ENCODE measurements around the gene CHRNB4. TPM values are rescaled to one million over a fixed set of nuclear protein-coding genes. Genes with fewer than 3 reads are reported as not detected.

Gene CHRNB4
- total and polyA plus RNA-seq, 2 of the 8 experiments (the other 6 are each of a cell fraction or from before 2014, with no cell fraction given), result 2.4 to 4.5 TPM

- no peak overlapping the region for H2BK20ac ChIP-seq (ENCODE audit: low read length)
- H2AFZ ChIP-seq (ENCODE audit: low read length), result no peak overlapping the region
- H3K4me1 ChIP-seq (replicated peaks in 1 of 4; ENCODE audit: control insufficient read depth in 3 of 4, insufficient read depth in 4 of 4, low read length in 3 of 4), result no peaks in the 10 kb centered on the region
- H3K27ac ChIP-seq (ENCODE audit: low read depth, low read length), result no peak overlapping the region
- H3K23me2 ChIP-seq (ENCODE audit: low read depth, low read length), result no peaks in the 10 kb centered on the region
- no peak overlapping the region for H2BK120ac ChIP-seq (replicated peaks; ENCODE audit: low read depth, low read length)
- H3K27me3 ChIP-seq (replicated peaks in 1 of 4; ENCODE audit: control insufficient read depth in 3 of 4, extremely low read depth in 1 of 4, insufficient read depth in 3 of 4, low read length in 3 of 4), result no peaks in the 10 kb centered on the region
- 89% methylated on average over 1 of the region's 1 CpG; no CpG with 5 or more reads in 1 of the 2 experiments for WGBS, 2 experiments (ENCODE audit: extremely low coverage in 1 of 2, insufficient coverage in 1 of 2, insufficient read length in 1 of 2, insufficient replicate concordance in 2 of 2, low coverage in 1 of 2, low lambda C conversion rate in 2 of 2, missing lambda C conversion rate in 1 of 2)
- no peaks in the 10 kb centered on the region for H3K79me2 ChIP-seq (ENCODE audit: control insufficient read depth in 1 of 2, insufficient read depth in 2 of 2, low read length in 2 of 2)
- peaks cover 0 to 12% (median 2%) of the 10 kb centered on the region in 4 experiments; a peak in 3 of 8 replicates for H3K36me3 ChIP-seq (ENCODE audit: control insufficient read depth in 2 of 4, insufficient read depth in 4 of 4, low read length in 3 of 4)
- H3K9ac ChIP-seq (replicated peaks in 1 of 4; ENCODE audit: extremely low read depth in 1 of 4, low read depth in 3 of 4, low read length in 3 of 4), result no peak overlapping the region
- H4K8ac ChIP-seq (ENCODE audit: extremely low read depth, insufficient read depth, low read length), result no peak overlapping the region
- H3K4me3 ChIP-seq (ENCODE audit: extremely low read depth in 1 of 4, insufficient read depth in 2 of 4, low read depth in 3 of 4, low read length in 4 of 4), result no peak overlapping the region
- H3K4me2 ChIP-seq (ENCODE audit: insufficient read depth in 1 of 2, low read depth in 2 of 2, low read length in 2 of 2), result no peak overlapping the region
- DNase-seq (ENCODE audit: low read depth in 1 of 2, low spot score in 2 of 2), result no peak
- H2AK5ac ChIP-seq (ENCODE audit: low read depth, low read length), result no peak overlapping the region
- no peak overlapping the region for H4K91ac ChIP-seq (replicated peaks; ENCODE audit: insufficient read length, low read length)
- H3K9me3 ChIP-seq (ENCODE audit: insufficient read depth in 2 of 2, low read depth in 1 of 2, low read length in 1 of 2), result no peaks in the 10 kb centered on the region
- POLR2A ChIA-PET (ENCODE audit: partially characterized antibody), result no interaction called here
- H2BK5ac ChIP-seq (ENCODE audit: low read depth, low read length), result no peak overlapping the region
- H3K18ac ChIP-seq (ENCODE audit: extremely low read depth, low read length), result no peak overlapping the region
- H4K20me1 ChIP-seq (replicated peaks in 1 of 2; ENCODE audit: control insufficient read depth in 1 of 2, insufficient read depth in 2 of 2, low read length in 2 of 2), result no peaks in the 10 kb centered on the region
- no peak overlapping the region for H3K4ac ChIP-seq (replicated peaks; ENCODE audit: insufficient read length, low read depth, low read length)
- no peak overlapping the region for H2BK15ac ChIP-seq (ENCODE audit: low read length)
- FAIRE-seq, result no peak
- H2BK12ac ChIP-seq (ENCODE audit: low read depth, low read length), result no peak overlapping the region
- H4K5ac ChIP-seq (ENCODE audit: insufficient read length, low read depth, low read length), result no peak overlapping the region
- H3K23ac ChIP-seq (ENCODE audit: insufficient read length), result no peak overlapping the region
- CTCF ChIA-PET (ENCODE audit: partially characterized antibody), result interaction anchor here (1.0 to 1.9 kb wide), 3 partner anchors 21 to 153 kb away, joined by 3 to 5 read pairs (median 3); no protein-coding TSS in a partner anchor
- no peak overlapping the region for H3K14ac ChIP-seq (ENCODE audit: insufficient read length)
- H3K79me1 ChIP-seq (ENCODE audit: low read depth, low read length), result no peaks in the 10 kb centered on the region
- no peak overlapping the region for H3K56ac ChIP-seq (replicated peaks; ENCODE audit: insufficient read length, low read depth, low read length)
- TF ChIP-seq EGR1 (IDR thresholded peaks at IDR 0.05; ENCODE audit: borderline replicate concordance, low read depth, low read length) (no peak), BACH1 (IDR thresholded peaks at IDR 0.05; ENCODE audit: low read length) (no peak), ASH2L (IDR thresholded peaks at IDR 0.05; ENCODE audit: low read length) (no peak), CTCF (IDR thresholded peaks at IDR 0.05; ENCODE audit: control extremely low read depth in 1 of 3, insufficient read depth in 1 of 3, low read depth in 1 of 3, low read length in 3 of 3) (no peak), SIX5 (IDR thresholded peaks at IDR 0.05; ENCODE audit: low read depth, low read length) (no peak), TEAD4 (IDR thresholded peaks at IDR 0.05; ENCODE audit: low read depth, low read length) (no peak), SIN3A (conservative IDR thresholded peaks at IDR 0.05 in 1 of 2, IDR thresholded peaks at IDR 0.05 in 1 of 2; ENCODE audit: low read depth in 1 of 2, low read length in 2 of 2) (no peak), E2F6 (IDR thresholded peaks at IDR 0.05) (no peak)
Observed at GRCh38 chr15:78597583-78597982, 43.4 kb downstream of the CHRNB4 start.
